Testis (tissue), 2 donors: ENCODE data around the gene FHIT.

Experiments used
- POLR2A ChIP-seq: fragments of 450-650 bp; IDR thresholded peaks from one replicate; pipeline ENCODE4 v1.6.1; 2017; ENCODE audit warnings: antibody characterized with exemption, mild to moderate bottlenecking, moderate library complexity
- TF ChIP-seq, protein P1 (sequence below), 3 experiments: fragments of 450-650 bp in 2 of 3; fragments of 200-600 bp in 1 of 3; sonication (generic) in 1 of 3; IDR thresholded peaks; one replicate each; pipeline ENCODE4 v1.5.1; 2016 to 2019; ENCODE audit warnings: antibody characterized with exemption in 3 of 3, mild to moderate bottlenecking in 2 of 3, moderate library complexity in 1 of 3

DNA sequence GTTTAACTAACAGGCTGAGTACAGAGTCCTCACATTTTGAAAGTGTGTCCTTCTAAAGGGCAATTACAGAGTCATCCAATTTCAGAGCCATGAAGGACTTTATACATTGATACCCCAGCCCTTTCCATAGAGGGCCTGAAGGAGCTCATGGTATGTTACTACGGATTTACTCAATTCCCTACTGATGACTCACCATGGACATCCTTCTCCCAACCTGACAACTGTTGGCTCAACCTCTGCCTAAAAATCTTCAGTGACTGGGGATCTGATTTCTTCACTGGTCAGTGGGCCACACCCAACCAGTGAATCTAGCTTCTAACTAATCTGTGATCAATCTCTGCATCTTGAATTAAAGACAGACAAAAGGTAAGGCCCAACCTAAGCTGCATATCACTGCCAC lies 1238.0 kb downstream of the FHIT start:
- TF ChIP-seq, protein P1, sequence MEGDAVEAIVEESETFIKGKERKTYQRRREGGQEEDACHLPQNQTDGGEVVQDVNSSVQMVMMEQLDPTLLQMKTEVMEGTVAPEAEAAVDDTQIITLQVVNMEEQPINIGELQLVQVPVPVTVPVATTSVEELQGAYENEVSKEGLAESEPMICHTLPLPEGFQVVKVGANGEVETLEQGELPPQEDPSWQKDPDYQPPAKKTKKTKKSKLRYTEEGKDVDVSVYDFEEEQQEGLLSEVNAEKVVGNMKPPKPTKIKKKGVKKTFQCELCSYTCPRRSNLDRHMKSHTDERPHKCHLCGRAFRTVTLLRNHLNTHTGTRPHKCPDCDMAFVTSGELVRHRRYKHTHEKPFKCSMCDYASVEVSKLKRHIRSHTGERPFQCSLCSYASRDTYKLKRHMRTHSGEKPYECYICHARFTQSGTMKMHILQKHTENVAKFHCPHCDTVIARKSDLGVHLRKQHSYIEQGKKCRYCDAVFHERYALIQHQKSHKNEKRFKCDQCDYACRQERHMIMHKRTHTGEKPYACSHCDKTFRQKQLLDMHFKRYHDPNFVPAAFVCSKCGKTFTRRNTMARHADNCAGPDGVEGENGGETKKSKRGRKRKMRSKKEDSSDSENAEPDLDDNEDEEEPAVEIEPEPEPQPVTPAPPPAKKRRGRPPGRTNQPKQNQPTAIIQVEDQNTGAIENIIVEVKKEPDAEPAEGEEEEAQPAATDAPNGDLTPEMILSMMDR (IDR thresholded peaks at IDR 0.05), result no peak
- no peak for TF ChIP-seq POLR2A
